DND-41 (cell line): Measurements from ENCODE around the gene AACS.

Experiments
- ATAC-seq: fragments of 200-7000 bp; cut with Tn5 transposase; 3 replicates; pipeline ENCODE4 v1.9.1; 2021; ENCODE audit warnings: low read depth; ENCODE audit not compliant: insufficient read depth
- DNase-seq: peaks from one replicate; pipeline ENCODE4 v3.0.0-alpha.2; 2020
- H2AFZ ChIP-seq: 2 replicates; pipeline ENCODE4 v1.6.0; 2012; ENCODE audit warnings: low read depth, low read length
- H3K27ac ChIP-seq: 2 replicates; pipeline ENCODE4 v1.5.1; 2012; ENCODE audit warnings: low read length, inconsistent platforms
- H3K27me3 ChIP-seq: fragments of 200-600 bp; sonication (generic); 2 replicates; pipeline ENCODE4 v1.6.0; 2012; ENCODE audit warnings: low read length, mild to moderate bottlenecking, inconsistent platforms; ENCODE audit not compliant: insufficient read depth, poor library complexity
- H3K36me3 ChIP-seq: 2 replicates; pipeline ENCODE4 v1.5.1; 2012; ENCODE audit warnings: low read length, inconsistent platforms; ENCODE audit not compliant: insufficient read depth
- H3K4me1 ChIP-seq: 2 replicates; pipeline ENCODE4 v1.5.1; 2012; ENCODE audit warnings: mild to moderate bottlenecking, low read length; ENCODE audit not compliant: insufficient read depth
- H3K4me2 ChIP-seq: 2 replicates; pipeline ENCODE4 v1.6.0; 2012; ENCODE audit warnings: mild to moderate bottlenecking, moderate library complexity, low read length, inconsistent platforms; ENCODE audit not compliant: insufficient read depth
- H3K4me3 ChIP-seq, 2 experiments: fragments of 200-600 bp in 1 of 2; shearing (Covaris generic) in 1 of 2; 2 replicates each; pipeline ENCODE4 v1.5.1; 2012 to 2016; ENCODE audit warnings: inconsistent platforms in 2 of 2, low read length in 2 of 2, mild to moderate bottlenecking in 2 of 2, low read depth in 1 of 2, moderate library complexity in 1 of 2
- H3K79me2 ChIP-seq: 2 replicates; pipeline ENCODE4 v1.6.0; 2012; ENCODE audit warnings: low read length, inconsistent platforms; ENCODE audit not compliant: insufficient read depth
- H3K9ac ChIP-seq: 2 replicates; pipeline ENCODE4 v1.6.0; 2012; ENCODE audit warnings: low read depth, mild to moderate bottlenecking, inconsistent platforms, low read length, moderate library complexity
- H3K9me3 ChIP-seq: 2 replicates; pipeline ENCODE4 v1.5.1; 2012; ENCODE audit warnings: low read length, moderate library complexity, mild to moderate bottlenecking, inconsistent platforms; ENCODE audit not compliant: insufficient read depth, severe bottlenecking
- H4K20me1 ChIP-seq: 2 replicates; pipeline ENCODE4 v1.6.0; 2012; ENCODE audit warnings: low read length; ENCODE audit not compliant: insufficient read depth
- CTCF ChIP-seq: IDR thresholded peaks from 2 replicates; pipeline ENCODE4 v1.5.1; 2012; ENCODE audit warnings: borderline replicate concordance, low read length, moderate library complexity, mild to moderate bottlenecking; ENCODE audit not compliant: poor library complexity, severe bottlenecking; ENCODE audit errors: extremely low read depth
- EZH2 ChIP-seq: IDR thresholded peaks from 3 replicates; pipeline ENCODE4 v1.6.1; 2012; ENCODE audit warnings: borderline replicate concordance, low read depth, mild to moderate bottlenecking, moderate library complexity, low read length, inconsistent platforms; ENCODE audit not compliant: severe bottlenecking

AACS gene

DNA sequence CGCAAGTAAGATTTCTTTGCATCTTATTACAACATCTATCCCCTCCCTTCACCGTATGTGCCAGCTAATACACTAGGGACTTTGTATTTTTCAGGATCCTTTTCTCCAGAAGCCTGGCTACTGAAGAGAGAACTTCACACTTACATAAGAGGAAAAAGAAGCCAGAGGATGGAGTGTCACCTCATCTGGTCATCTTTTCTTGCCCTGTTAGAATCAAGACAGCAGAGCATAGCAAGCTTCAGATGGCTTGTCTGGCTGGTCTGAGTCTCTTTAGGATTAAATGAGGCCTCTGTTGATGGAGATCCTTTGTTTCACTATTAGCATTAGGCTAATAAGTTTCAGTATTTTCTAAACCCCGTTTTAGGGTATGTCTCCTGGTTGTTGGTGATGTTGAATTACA is 14.4 kb upstream of the AACS start:
- Histone ChIP-seq H3K36me3 (no peaks in the 10 kb centered on the region), H3K4me2 (no peak overlapping the region), H3K79me2 (no peaks in the 10 kb centered on the region), H3K9ac (no peak overlapping the region), H3K4me3 (no peak overlapping the region), H3K4me1 (no peaks in the 10 kb centered on the region), H4K20me1 (no peaks in the 10 kb centered on the region), H3K27ac (no peak overlapping the region), H3K9me3 (no peaks in the 10 kb centered on the region), H2AFZ (no peak overlapping the region), H3K27me3 (no peaks in the 10 kb centered on the region)
- ATAC-seq (no peak), DNase-seq (no peak)
- TF ChIP-seq CTCF (no peak), EZH2 (no peak)

GRCh38 chr12:125053821-125054220 is 11.4 kb upstream of the AACS start:
- DNase-seq: no peak
- H3K27me3 ChIP-seq: no peaks in the 10 kb centered on the region
- no peaks in the 10 kb centered on the region for H3K79me2 ChIP-seq
- no peak overlapping the region for H3K9ac ChIP-seq
- no peaks in the 10 kb centered on the region for H3K36me3 ChIP-seq
- no peaks in the 10 kb centered on the region for H3K4me1 ChIP-seq
- TF ChIP-seq EZH2 (no peak), CTCF (no peak)
- H3K27ac ChIP-seq: no peak overlapping the region
- ATAC-seq: no peak
- H3K4me3 ChIP-seq: no peak overlapping the region
- H3K9me3 ChIP-seq: no peaks in the 10 kb centered on the region
- no peak overlapping the region for H2AFZ ChIP-seq
- no peaks in the 10 kb centered on the region for H4K20me1 ChIP-seq
- H3K4me2 ChIP-seq: no peak overlapping the region

GRCh38 chr12:125055591-125055990 is 9.6 kb upstream of the AACS start:
- TF ChIP-seq EZH2 (no peak), CTCF (no peak)
- Histone ChIP-seq H3K27ac (no peak overlapping the region), H3K4me1 (no peaks in the 10 kb centered on the region), H3K36me3 (no peaks in the 10 kb centered on the region), H3K27me3 (no peaks in the 10 kb centered on the region), H3K4me2 (no peak overlapping the region), H3K4me3 (no peak overlapping the region), H3K9ac (no peak overlapping the region), H3K79me2 (no peaks in the 10 kb centered on the region), H2AFZ (no peak overlapping the region), H4K20me1 (no peaks in the 10 kb centered on the region), H3K9me3 (no peaks in the 10 kb centered on the region)
- DNase-seq (no peak), ATAC-seq (no peak)

DNA sequence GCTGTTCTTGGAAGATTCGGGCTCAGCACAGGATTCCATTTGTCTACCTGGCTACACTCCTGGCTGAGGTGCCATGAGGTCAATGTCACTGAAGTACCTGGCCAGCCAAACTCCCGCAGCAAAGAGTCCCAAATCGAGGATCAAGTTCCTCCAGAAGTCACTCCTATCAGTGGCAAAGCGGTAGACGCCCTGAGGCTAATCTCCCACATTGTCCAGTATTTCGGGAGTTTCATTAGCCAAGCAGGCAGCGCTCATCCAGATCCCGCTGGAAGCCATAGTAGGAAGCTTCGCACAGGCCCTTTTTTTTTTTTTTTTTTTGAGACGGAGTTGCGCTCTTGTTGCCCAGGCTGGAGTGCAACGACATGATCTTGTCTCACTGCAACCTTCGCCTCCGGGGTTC is 8.9 kb upstream of the AACS start:
- Histone ChIP-seq H3K27ac (no peak overlapping the region), H3K9ac (no peak overlapping the region), H3K4me1 (no peaks in the 10 kb centered on the region), H3K4me2 (no peak overlapping the region), H3K27me3 (no peaks in the 10 kb centered on the region), H3K36me3 (no peaks in the 10 kb centered on the region), H3K9me3 (no peaks in the 10 kb centered on the region), H3K4me3 (no peak overlapping the region), H3K79me2 (no peaks in the 10 kb centered on the region), H2AFZ (no peak overlapping the region), H4K20me1 (no peaks in the 10 kb centered on the region)
- TF ChIP-seq CTCF (no peak), EZH2 (no peak)
- ATAC-seq (no peak), DNase-seq (no peak)
